ENCODE measurements around the gene SHANK2.

Gene SHANK2

DNA sequence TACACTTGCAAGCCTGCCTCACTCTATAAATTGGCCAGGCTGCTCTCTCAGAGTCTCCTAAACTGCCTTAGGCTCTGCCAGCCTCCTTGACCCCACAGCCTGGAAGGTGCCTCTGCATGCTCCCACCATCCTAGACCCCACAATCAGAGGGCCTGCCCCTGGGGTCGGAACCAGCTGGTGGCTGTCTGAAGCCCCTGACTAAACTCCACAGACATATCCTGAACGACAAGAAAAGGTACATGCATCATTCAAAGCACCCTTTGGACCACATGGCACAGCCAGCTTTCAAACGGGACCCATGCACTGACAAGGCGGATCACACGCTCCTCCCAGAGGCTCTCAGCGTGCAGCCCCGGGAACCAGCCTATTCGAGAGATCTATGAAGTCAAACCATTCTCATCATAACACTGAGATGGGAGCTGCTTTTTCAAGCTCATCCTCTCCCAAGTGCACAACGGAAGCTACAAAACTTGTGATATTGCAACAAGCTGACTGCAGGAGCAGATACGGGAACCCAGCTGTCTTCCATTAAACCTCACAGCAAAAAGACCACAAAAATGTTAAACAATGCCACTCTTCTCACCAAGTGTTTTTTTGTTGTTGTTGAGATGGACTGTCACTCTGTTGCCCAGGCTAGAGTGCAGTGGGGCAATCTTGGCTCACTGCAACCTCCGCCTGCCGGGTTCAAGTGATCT, 8.1 kb downstream of the SHANK2 start:
- H3K4me3 ChIP-seq (ENCODE audit: low read depth, low read length): no peak overlapping the region
- TF ChIP-seq, protein P1, sequence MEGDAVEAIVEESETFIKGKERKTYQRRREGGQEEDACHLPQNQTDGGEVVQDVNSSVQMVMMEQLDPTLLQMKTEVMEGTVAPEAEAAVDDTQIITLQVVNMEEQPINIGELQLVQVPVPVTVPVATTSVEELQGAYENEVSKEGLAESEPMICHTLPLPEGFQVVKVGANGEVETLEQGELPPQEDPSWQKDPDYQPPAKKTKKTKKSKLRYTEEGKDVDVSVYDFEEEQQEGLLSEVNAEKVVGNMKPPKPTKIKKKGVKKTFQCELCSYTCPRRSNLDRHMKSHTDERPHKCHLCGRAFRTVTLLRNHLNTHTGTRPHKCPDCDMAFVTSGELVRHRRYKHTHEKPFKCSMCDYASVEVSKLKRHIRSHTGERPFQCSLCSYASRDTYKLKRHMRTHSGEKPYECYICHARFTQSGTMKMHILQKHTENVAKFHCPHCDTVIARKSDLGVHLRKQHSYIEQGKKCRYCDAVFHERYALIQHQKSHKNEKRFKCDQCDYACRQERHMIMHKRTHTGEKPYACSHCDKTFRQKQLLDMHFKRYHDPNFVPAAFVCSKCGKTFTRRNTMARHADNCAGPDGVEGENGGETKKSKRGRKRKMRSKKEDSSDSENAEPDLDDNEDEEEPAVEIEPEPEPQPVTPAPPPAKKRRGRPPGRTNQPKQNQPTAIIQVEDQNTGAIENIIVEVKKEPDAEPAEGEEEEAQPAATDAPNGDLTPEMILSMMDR (IDR thresholded peaks at IDR 0.05; ENCODE audit: control insufficient read depth, extremely low read depth, insufficient read depth): no peak
- DNase-seq (ENCODE audit: low read depth): no peak

DNA sequence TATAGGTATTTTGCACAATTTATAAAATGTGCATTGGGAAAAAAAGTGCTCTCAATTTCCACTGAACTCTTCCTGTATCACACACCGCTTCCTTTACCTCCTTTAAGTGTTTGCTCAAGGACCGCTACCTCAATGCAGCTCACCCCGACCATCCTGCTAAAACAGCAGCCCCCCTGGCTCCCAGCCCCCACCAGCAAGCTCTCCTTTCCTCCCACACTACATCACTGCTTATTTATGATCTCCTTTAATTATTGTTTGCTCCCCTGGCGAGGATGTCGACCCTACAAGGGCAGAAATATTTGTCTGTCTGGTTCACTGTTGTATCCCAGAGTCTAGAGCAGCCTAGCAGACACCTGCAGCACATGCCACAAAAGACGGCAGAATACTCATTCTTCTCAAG, 10.0 kb downstream of the SHANK2 start:
- DNase-seq (ENCODE audit: low read depth): no peak
- no peak overlapping the region for H3K4me3 ChIP-seq (ENCODE audit: low read depth, low read length)
- TF ChIP-seq, protein P1 (IDR thresholded peaks at IDR 0.05; ENCODE audit: control insufficient read depth, extremely low read depth, insufficient read depth): no peak

- TF ChIP-seq, protein P1 (IDR thresholded peaks at IDR 0.05; ENCODE audit: control insufficient read depth, extremely low read depth, insufficient read depth): no peak
- H3K4me3 ChIP-seq (ENCODE audit: low read depth, low read length): no peak overlapping the region
- no peak for DNase-seq (ENCODE audit: low read depth)
These were observed 10.6 kb downstream of the SHANK2 start for GRCh38 chr11:71241721-71242259.

GRCh38 chr11:71240865-71241691, 11.3 kb downstream of the SHANK2 start:
- TF ChIP-seq, protein P1 (IDR thresholded peaks at IDR 0.05; ENCODE audit: control insufficient read depth, extremely low read depth, insufficient read depth): no peak
- no peak for DNase-seq (ENCODE audit: low read depth)
- H3K4me3 ChIP-seq (ENCODE audit: low read depth, low read length): no peak overlapping the region

DNA sequence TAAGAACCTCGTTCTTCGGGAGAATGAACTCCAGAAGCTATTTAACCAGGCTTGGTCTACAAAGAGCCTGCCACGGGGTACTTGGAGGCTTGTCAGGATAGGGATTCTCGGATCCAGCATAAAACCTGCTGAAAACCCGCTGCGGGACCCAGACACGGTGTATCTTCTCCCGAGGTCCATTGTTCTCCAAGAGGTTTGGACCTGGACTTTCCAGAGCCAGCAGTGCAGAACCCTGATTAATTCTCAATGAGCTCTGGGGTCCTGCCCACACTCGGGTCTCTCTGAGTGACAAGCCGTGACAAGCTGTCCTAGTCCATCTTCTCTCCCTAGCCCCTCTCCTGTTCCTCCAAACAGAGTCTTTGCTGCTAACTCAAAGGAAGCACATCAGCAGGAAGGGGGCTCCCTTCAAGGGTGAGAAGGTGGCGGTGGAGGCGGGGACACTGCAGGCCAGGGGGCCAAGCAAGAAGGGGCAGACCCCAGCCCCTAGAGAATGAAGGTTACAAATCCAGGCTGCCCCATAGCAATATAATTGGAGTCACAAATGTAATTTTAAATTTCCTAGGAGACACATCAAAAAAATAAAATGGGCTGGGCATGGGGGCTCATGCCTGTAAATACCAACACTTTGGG, 12.2 kb downstream of the SHANK2 start:
- DNase-seq (ENCODE audit: low read depth): no peak
- H3K4me3 ChIP-seq (ENCODE audit: low read depth, low read length): no peak overlapping the region
- TF ChIP-seq, protein P1 (IDR thresholded peaks at IDR 0.05; ENCODE audit: control insufficient read depth, extremely low read depth, insufficient read depth): no peak

DNA sequence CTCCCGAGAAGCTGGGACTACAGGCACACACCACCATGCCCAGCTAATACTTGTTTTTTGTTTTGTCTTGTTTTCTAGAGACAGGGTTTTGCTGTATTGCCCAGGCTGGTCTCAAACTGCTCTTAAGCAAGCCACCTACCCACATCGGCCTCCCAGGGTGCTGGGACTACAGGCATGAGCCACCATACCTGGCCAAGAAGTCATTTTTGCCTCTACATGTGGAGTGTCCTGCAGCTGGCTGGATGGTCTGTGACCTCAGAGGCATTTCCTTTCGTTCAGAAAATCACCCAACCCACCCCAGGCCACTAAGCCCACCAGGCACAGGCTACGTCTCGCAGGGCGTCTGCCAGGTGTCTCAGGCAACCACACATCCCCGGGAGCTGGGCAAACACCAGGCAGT, 12.8 kb downstream of the SHANK2 start:
- H3K4me3 ChIP-seq (ENCODE audit: low read depth, low read length): no peak overlapping the region
- no peak for DNase-seq (ENCODE audit: low read depth)
- TF ChIP-seq, protein P1 (IDR thresholded peaks at IDR 0.05; ENCODE audit: control insufficient read depth, extremely low read depth, insufficient read depth): no peak

Measured in LNCaP clone FGC (cell line).